ENCODE data around the gene KPNA6.

The KPNA6 gene

DNA sequence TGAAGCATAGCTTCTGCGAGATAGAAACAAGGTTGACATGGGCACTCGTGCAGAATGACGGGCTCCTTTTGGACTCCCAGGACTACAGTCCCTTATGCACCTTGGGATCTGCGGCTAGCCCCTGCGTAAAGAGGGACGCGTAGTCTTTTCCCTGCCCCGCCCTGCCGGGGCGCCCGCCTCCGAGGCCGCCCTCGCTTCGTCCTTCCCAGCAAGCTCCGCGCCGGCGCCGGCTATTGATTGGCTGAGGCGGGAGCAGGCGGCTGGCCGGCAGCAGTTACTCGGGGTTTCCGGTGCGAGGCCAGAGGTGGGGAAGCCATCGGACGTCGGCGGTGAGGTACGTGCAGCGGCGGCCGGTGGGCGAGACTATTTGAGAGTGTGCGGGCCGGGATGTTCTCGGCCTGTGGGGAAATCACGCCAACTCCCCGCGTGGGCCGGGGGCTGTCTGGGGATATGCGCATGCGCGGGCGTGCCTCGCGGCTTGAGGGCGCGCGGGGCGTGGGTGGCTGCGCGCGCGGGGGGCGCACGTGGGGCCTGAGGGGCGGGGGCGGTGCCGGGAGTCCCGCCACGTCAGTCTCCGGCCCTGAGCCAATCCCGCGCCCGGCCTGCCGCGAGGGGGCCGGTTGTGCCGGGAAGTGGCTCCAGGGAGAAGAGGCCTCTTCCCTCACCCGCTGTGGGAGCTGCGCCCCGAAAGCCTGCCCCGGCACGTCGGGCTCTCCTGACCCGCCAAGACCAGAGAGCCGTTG lies 71.8 kb downstream of the KPNA6 start, which contains the start of gene TXLNA:
TSS of gene TXLNA (plus strand) at position 233 of the 743 bp plus-strand sequence. CDS start 671 bp downstream, outside the sequence.
- Histone ChIP-seq H3K27ac (peak within 1 kb of the TSS; percentile 62 to 98 (median 92)), H3K4me3 (peak within 1 kb of the TSS; percentile 49 to 64 (median 57))

DNA sequence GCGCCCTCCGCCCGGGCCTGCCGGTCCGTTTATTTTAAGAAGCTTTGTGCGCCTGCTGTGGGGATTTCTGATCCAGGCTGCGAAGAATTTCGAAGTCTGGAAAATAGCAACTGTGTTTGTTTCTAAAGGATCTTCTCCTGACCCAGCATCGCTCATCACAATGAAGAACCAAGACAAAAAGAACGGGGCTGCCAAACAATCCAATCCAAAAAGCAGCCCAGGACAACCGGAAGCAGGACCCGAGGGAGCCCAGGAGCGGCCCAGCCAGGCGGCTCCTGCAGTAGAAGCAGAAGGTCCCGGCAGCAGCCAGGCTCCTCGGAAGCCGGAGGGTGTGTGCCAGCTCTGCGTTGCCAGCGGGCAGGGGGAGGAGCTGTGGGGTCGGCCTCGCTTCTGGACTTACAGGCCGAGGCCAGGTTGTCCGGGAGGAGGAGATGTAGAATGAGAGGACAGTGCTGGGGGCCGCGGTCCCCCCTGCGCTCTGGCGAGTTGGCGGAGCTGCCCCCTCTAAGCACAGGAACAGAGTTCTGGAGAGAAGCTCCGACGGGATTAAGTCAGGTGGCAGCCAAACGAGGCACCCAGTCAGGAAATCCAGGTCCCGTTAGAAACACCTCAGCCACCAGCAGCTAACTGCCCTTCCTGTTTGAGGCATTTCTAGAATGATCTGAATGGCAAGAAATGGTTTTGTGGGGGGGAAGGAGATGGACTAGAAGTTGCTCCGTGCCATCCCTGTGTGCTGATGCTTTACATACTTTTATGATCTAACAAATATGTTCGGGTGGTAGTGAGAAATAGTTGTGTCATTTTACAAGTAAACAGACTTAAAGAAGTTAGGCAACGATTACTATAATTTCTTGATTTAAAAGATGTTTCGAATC lies 72.6 kb downstream of the KPNA6 start:
- H3K27ac ChIP-seq, result peak overlapping the region; percentile 62 to 98 (median 92)
- H3K4me3 ChIP-seq, result peak overlapping the region; percentile 49 to 64 (median 57)

DNA sequence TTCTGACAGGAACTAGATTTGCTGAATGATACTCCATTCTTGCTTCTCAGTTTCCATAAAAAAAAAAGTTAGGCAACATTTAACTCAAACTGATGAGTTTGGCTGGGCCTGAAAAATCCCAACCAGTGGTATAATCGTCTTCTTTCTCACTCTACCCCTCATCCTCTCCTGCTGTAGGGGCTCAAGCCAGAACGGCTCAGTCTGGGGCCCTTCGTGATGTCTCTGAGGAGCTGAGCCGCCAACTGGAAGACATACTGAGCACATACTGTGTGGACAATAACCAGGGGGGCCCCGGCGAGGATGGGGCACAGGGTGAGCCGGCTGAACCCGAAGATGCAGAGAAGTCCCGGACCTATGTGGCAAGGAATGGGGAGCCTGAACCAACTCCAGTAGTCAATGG lies 73.2 kb downstream of the KPNA6 start:
- H3K27ac ChIP-seq, result peak overlapping the region in 20 of 21 experiments; percentile 20 to 98 (median 92)
- peak overlapping the region; percentile 49 to 64 (median 57) for H3K4me3 ChIP-seq

DNA sequence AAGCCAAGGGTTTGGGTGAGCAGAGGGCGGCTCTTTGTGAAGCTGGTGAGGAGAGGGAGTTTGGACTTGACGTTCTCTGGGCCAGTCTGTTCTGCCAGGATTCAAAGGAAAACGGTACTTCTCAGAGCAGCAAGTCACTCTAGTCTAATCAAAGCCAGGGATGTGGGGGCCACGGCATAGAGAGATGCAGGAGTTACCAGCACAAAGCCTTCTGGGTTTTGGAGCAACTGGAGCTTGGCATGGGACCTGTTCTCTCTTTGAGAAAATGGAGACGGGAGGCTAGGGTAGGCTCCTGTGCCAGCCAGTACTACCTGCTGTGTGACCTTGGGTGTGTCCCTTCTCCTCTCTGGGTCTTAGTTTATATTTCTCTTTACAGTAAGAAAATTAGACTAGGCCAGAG lies 73.7 kb downstream of the KPNA6 start:
- Histone ChIP-seq H3K4me3 (peak overlapping the region in 6 of 7 experiments; percentile 49 to 63 (median 56)), H3K27ac (peak overlapping the region in 18 of 21 experiments; percentile 4 to 98 (median 92))

DNA sequence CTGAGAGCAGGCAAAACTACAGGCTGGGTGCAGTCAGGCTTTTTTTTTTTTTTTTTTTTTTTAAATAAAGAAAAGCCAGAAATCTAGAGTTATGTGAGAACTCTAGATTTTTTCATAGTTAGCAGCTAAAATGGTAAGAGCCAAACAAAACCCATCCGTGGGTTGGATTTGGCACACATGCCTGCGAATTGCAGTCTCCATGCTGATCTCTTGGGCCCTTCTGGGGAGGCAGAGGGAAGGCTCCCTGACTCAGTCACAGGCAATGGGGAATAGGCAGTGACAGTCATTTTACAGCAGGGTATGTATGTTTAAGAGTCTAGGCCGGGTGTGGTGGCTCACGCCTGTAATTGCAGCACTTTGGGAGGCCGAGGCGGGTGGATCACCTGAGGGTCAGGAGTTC lies 74.2 kb downstream of the KPNA6 start:
- H3K4me3 ChIP-seq, result peak overlapping the region in 2 of 7 experiments; percentile 56 to 63
- peak overlapping the region in 9 of 21 experiments; percentile 9 to 98 (median 87) for H3K27ac ChIP-seq

DNA sequence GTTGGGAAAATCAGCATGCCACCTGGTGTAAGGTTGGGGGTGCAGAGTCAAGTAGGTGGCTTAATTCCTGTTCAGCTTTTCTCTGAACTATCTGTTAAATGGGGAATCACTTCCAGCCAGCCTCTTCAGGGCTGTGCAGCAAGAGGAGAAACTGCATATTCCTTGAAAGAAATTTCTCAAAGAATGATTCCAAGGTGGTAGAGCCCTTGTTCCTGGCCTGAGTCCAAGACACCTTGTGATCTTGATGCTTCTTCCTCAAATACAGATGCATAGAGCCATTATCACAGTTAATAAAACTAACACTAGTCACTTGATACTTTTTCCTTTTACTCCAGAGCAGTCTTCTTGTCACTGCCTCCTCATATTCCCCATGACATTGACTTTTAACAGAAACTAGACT lies 76.8 kb downstream of the KPNA6 start:
- Histone ChIP-seq H3K4me3 (no peak overlapping the region), H3K27ac (peak overlapping the region in 1 of 21 experiments; percentile 19)

DNA sequence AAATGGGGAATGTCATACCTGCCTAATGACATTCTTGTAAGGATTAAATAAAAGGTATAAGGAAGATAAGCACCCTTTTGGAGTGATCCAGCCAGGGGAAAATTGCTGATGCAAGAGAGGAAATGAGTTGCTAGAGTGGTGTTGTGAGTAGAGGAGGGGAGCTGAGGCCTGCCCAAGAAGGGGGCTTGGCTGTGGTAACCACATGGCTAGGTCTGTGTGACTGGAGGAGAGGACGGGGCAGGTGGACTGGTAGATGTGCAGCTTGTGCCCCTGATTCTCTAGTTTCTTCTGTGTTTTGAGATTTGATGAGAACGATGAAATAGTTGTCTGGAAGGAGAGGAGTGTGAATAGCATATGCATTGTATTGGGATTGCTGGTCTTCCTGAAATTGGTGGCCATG lies 78.2 kb downstream of the KPNA6 start:
- Histone ChIP-seq H3K27ac (no peak overlapping the region), H3K4me3 (no peak overlapping the region)

DNA sequence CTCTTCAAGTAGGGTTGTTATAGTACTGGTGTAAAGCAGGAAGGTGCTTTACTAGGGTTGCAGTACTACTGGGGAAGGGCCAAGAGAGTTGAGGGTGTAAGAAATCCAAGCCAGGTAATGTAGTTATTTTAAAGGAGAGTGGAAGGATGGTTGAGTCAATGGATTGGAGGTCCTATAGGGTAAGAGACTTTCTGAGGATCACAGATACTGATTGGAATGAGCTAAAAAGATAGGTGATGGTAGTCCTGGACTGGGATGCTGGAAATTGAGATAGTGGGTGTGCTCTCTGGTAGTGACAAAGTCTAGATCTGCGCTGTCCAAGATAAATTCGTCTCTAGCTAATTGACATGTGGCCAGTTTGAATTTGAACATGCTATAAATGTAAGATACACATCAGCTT lies 78.6 kb downstream of the KPNA6 start:
- Histone ChIP-seq H3K4me3 (no peak overlapping the region), H3K27ac (no peak overlapping the region)

DNA sequence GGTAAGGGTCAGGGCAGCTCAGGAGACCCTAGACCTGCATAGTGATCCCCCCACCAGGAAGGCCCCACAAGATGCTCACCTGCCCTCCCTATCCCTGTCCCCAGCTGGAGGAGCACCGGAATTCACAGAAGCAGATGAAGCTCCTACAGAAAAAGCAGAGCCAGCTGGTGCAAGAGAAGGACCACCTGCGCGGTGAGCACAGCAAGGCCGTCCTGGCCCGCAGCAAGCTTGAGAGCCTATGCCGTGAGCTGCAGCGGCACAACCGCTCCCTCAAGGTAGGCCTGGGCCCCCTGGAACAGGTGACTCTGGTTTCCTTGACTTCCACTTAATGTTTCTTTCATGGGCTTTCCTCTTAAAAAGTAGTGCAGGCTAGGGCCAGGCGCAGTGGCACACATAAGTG lies 80.0 kb downstream of the KPNA6 start:
- no peak overlapping the region for H3K4me3 ChIP-seq
- peak overlapping the region in 1 of 21 experiments; percentile 28 for H3K27ac ChIP-seq

DNA sequence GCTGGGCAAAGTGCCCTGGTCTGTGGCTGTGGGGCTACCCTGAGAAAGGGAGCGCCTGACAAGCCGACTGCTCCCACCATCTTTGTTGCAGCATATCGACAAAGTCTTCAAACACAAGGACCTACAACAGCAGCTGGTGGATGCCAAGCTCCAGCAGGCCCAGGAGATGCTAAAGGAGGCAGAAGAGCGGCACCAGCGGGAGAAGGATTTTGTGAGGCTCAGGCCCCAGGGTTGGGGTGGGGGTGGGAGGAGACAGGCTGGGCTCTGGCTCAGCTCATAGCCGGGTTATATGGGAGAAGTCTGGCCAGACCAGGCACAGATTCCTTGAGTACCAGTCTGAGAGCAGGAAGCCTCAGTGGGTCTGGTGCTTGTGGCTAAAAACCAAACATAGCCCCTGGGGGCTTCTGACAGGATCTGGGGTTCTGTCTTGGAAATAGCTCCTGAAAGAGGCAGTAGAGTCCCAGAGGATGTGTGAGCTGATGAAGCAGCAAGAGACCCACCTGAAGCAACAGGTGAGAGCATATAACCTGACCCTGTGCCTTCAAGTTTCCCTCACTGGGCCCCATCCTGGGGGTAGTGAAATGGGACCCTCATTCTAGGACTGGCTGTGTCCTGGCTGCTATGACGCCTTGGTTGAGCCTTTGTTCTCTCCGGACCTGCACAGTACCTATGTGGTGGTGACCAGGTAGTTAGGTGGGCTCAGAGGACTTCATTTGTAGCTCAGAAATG lies 84.5 kb downstream of the KPNA6 start:
- Histone ChIP-seq H3K4me3 (no peak overlapping the region), H3K27ac (no peak overlapping the region)

DNA sequence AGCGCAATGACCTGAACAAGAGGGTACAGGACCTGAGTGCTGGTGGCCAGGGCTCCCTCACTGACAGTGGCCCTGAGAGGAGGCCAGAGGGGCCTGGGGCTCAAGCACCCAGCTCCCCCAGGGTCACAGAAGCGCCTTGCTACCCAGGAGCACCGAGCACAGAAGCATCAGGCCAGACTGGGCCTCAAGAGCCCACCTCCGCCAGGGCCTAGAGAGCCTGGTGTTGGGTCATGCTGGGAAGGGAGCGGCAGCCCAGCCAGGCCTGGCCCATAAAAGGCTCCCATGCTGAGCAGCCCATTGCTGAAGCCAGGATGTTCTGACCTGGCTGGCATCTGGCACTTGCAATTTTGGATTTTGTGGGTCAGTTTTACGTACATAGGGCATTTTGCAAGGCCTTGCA lies 87.1 kb downstream of the KPNA6 start:
- Histone ChIP-seq H3K27ac (no peak overlapping the region), H3K4me3 (no peak overlapping the region)

DNA sequence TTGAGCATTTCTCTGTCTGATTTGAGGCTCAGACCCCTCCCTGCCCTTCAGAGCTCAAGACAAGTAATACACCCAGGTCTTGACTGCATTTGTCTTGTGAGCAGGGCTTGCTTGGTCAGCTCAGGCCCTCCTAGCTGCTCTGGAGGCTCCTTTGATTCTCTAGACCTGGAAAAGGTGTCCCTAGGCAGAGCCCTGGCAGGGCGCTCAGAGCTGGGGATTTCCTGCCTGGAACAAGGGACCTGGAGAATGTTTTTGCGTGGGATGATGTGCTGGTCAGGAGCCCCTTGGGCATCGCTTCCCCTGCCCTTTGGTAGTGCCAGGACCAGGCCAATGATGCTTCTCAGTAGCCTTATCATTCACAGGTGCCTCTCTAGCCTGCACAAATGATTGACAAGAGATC lies 87.7 kb downstream of the KPNA6 start:
- H3K4me3 ChIP-seq, result no peak overlapping the region
- H3K27ac ChIP-seq, result no peak overlapping the region

DNA sequence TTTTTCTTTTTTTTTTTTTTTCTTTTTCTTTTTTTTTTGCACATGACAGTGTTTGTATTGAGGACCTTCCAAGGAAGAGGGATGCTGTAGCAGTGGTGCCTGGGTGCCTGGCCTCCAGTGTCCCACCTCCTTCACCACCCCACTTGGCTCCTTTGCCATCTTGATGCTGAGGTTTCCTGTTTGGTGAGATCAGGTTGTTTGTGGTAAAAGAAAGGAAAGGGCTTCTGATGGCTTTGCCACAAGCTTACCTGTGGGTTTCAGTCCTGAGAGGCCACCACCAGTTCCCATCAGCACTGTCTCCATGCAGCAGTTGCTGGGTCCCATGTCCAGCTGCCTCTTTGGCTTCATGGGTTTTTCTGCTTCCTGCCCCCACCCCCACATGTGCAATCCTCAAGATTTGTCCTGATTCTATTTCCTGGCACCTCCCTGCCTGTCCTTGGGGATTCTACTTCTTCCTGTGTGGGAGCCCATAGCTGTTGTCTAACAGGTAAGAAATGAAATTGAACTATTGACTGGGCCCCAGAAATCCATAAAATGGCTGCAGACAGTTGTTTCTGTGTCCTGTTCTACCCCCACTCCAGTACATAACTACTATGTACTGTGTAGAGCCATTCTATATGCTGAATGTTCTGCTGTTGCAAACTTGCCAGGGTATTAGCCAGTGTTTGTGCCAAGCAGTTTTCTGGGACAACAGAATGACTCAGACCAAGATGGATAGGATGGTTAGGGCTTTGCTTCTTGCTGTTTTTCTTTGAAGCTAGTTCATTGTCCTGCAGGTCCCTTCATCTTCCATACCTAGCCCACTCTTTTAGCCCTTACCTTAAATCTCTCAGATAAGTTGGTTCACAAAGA lies 88.3 kb downstream of the KPNA6 start:
- H3K27ac ChIP-seq, result peak overlapping the region in 1 of 21 experiments; percentile 17
- H3K4me3 ChIP-seq, result no peak overlapping the region

DNA sequence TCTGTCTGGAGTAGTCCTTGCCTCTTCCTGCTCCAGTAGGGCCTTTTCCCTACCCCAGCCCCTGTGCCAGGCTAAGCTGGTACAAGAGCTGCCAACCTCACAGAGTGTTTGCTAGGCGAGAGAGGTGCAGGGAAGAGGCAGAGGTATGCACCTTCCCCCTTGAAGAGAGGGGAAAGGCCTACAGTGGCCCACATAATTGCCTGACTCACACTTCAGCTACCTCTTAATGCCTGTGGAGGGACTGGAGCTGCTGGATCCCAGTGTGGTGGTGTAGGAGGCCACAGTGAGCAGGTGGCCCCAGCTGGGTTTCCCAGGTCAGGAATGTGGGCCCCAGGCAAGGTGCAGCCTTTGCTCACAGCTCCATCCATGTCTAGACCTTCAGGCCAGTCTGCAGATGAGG lies 89.2 kb downstream of the KPNA6 start:
- peak overlapping the region in 1 of 21 experiments; percentile 13 for H3K27ac ChIP-seq
- H3K4me3 ChIP-seq, result no peak overlapping the region

DNA sequence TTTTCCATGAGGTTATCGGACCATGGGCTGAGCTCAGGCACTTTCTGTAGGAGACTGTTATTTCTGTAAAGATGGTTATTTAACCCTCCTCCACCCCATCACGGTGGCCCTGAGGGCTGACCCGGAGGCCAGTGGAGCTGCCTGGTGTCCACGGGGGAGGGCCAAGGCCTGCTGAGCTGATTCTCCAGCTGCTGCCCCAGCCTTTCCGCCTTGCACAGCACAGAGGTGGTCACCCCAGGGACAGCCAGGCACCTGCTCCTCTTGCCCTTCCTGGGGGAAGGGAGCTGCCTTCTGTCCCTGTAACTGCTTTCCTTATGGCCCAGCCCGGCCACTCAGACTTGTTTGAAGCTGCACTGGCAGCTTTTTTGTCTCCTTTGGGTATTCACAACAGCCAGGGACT lies 90.0 kb downstream of the KPNA6 start:
- no peak overlapping the region for H3K27ac ChIP-seq
- no peak overlapping the region for H3K4me3 ChIP-seq

DNA sequence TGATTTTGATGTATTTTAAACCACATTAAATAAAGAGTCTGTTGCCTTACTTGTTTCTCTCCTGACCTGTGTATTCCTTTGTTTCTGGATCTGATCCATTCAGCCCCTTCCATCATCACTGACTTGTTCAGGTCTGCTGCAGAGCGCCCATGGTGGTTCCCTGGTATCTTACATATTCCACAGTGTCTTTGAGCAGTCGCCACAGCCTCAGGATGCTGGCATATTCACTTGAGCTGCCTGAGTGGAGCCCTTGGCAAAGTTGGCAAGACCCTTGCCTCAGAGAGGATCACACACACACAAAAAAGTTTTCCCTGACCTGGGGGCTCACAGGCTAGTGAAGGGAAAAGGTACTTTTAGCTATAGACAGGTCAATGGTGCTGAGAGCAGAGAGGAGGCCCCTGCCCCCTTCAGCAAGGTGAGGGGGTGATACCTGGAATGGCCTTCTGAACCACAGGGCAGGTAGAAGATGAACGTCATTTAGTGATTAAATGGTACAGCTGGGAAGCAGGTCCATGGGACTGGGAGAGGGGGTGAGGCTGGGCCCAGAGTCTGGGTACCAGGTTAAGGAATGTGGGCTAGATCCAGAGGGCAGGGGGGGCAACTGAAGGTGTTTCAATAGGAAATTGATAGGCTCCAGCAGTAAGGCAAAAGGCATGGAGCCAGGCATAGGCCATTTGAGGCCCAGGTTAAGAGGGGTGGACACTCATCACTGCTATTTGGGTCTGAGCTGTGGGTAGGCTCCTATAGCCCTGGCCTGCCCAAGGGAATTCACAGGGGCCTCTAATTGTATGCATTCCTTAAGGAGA lies 90.6 kb downstream of the KPNA6 start:
- no peak overlapping the region for H3K4me3 ChIP-seq
- H3K27ac ChIP-seq, result peak overlapping the region in 1 of 21 experiments; percentile 69

DNA sequence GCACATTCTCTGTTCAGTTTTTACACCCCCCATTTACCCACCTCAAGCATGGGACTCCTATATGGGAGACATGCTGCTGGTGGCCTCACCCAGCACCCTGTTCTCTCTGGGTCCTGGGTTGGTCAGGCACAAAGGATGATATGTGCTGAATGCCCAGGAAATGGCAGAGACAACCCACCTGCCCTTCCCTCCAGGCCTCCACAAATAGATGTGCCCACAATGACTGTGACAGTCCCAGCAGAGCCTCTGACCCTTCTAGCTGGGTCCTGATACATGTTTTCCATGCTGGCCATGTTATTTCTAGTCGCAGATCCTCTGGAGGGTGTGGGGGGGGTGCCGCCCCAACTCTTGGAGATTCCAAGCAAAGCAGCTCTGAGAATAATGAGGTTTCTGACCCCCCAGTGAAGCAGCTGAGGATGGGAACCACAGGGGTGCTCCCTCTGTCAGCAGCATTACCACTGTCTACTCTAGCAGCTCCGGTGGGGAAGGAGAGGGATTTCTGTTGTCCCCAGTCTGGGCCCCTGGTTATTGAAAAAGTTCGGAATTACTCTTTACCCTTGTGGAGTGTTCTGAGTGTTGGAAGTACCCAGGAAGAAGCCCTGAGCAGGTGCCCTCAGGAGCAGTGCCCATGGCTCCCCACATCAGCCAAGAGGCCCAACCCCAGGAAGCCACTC lies 91.3 kb downstream of the KPNA6 start:
- H3K27ac ChIP-seq, result peak overlapping the region in 13 of 21 experiments; percentile 21 to 87 (median 80)
- H3K4me3 ChIP-seq, result no peak overlapping the region

DNA sequence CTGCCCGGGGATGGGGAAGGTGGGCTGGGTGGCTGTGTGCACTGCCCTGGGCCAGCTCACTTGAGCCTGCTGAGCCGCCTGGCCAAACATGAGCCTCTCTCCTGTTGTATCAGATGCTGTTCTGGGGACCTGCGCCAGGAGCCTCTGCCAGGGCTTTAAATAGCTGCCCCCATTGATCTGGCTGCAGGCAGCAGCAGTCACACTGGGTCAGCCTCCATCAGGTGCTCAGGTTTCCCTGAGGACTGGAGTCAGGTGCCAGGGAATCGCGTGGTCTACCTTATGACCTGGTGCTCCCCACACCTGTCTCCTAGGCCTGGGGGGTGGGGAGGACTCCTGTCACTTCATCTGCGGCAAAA lies 91.8 kb downstream of the KPNA6 start:
- Histone ChIP-seq H3K27ac (peak overlapping the region in 18 of 21 experiments; percentile 21 to 87 (median 76)), H3K4me3 (peak overlapping the region in 1 of 7 experiments; percentile 47)

Measured in skin epidermis (tissue), 12 donors.